SK-N-SH treated with all-trans-retinoic acid at 6 μM for 48 hours (cell line): Measurements from ENCODE around the gene GTF2E1.

Source experiments
- ATAC-seq: fragments of 200-7000 bp; cut with Tn5 transposase; 3 replicates; pipeline ENCODE4 v1.9.1; 2020; ENCODE audit warnings: mild to moderate bottlenecking, moderate library complexity
- ARNTL ChIP-seq: fragments of 450-650 bp; formaldehyde crosslinking; IDR thresholded peaks from 2 replicates; pipeline ENCODE4 v1.5.0; 2020; ENCODE audit warnings: low read depth, mild to moderate bottlenecking, moderate library complexity, borderline replicate concordance
- BACH2 ChIP-seq: fragments of 250-450 bp; sonication (Bioruptor Pico); IDR thresholded peaks from 2 replicates; pipeline ENCODE4 v1.9.0; 2021; ENCODE audit warnings: mild to moderate bottlenecking, borderline replicate concordance
- CSDC2 ChIP-seq: fragments of 250-450 bp; sonication (Bioruptor Pico); IDR thresholded peaks from 2 replicates; pipeline ENCODE4 v1.5.0; 2020; ENCODE audit warnings: mild to moderate bottlenecking, moderate library complexity
- ESRRG ChIP-seq: fragments of 250-450 bp; sonication (Bioruptor Pico); IDR thresholded peaks from 2 replicates; pipeline ENCODE4 v1.6.1; 2021; ENCODE audit warnings: mild to moderate bottlenecking
- ISL1 ChIP-seq: fragments of 250-450 bp; sonication (Bioruptor Pico); IDR thresholded peaks from 2 replicates; pipeline ENCODE4 v2.1.2; 2022; ENCODE audit warnings: mild to moderate bottlenecking, moderate library complexity
- OSR1 ChIP-seq: fragments of 250-450 bp; sonication (Bioruptor Pico); IDR thresholded peaks from 2 replicates; pipeline ENCODE4 v1.8.0; 2022; ENCODE audit warnings: moderate library complexity, mild to moderate bottlenecking, inconsistent platforms
- PPARA ChIP-seq: fragments of 250-450 bp; sonication (Bioruptor Pico); IDR thresholded peaks from 2 replicates; pipeline ENCODE4 v1.5.0; 2020; ENCODE audit warnings: mild to moderate bottlenecking, borderline replicate concordance
- RARB ChIP-seq: fragments of 250-450 bp; sonication (Bioruptor Pico); IDR thresholded peaks from 2 replicates; pipeline ENCODE4 v1.8.0; 2021; ENCODE audit warnings: mild to moderate bottlenecking, moderate library complexity
- SNAI2 ChIP-seq: fragments of 250-450 bp; sonication (Bioruptor Pico); IDR thresholded peaks from 2 replicates; pipeline ENCODE4 v1.5.0; 2020; ENCODE audit warnings: mild to moderate bottlenecking, moderate library complexity
- TCF4 ChIP-seq: fragments of 250-450 bp; sonication (Bioruptor Pico); IDR thresholded peaks from 2 replicates; pipeline ENCODE4 v1.8.0; 2021; ENCODE audit warnings: mild to moderate bottlenecking, moderate library complexity, borderline replicate concordance
- TOX ChIP-seq: fragments of 250-450 bp; sonication (Bioruptor Pico); IDR thresholded peaks from 2 replicates; pipeline ENCODE4 v1.8.0; 2021; ENCODE audit warnings: mild to moderate bottlenecking, moderate library complexity, borderline replicate concordance
- ZC3H10 ChIP-seq: fragments of 250-450 bp; sonication (Bioruptor Pico); IDR thresholded peaks from 2 replicates; pipeline ENCODE4 v1.5.1; 2021; ENCODE audit warnings: mild to moderate bottlenecking, moderate library complexity
- ZFP3 ChIP-seq: fragments of 250-450 bp; sonication (Bioruptor Pico); IDR thresholded peaks from 2 replicates; pipeline ENCODE4 v1.5.0; 2020; ENCODE audit warnings: mild to moderate bottlenecking, moderate library complexity
- ZFP30 ChIP-seq: fragments of 450-650 bp; formaldehyde crosslinking; IDR thresholded peaks from 2 replicates; pipeline ENCODE4 v1.5.0; 2022; ENCODE audit warnings: mild to moderate bottlenecking, moderate library complexity
- ZNF565 ChIP-seq: fragments of 450-650 bp; formaldehyde crosslinking; conservative IDR thresholded peaks from 2 replicates; pipeline ENCODE4 v1.5.0; 2020; ENCODE audit warnings: low read depth, mild to moderate bottlenecking, moderate library complexity
- ZNF8 ChIP-seq: fragments of 450-650 bp; formaldehyde crosslinking; IDR thresholded peaks from 2 replicates; pipeline ENCODE4 v1.5.0; 2020; ENCODE audit warnings: mild to moderate bottlenecking, moderate library complexity
- TF ChIP-seq, protein P1 (sequence below): fragments of 250-450 bp; sonication (Bioruptor Pico); IDR thresholded peaks from 2 replicates; pipeline ENCODE4 v1.5.0; 2020; ENCODE audit warnings: mild to moderate bottlenecking, moderate library complexity
- TF ChIP-seq, protein P2 (sequence below): fragments of 250-450 bp; sonication (Bioruptor Pico); IDR thresholded peaks from 2 replicates; pipeline ENCODE4 v1.8.0; 2021; ENCODE audit warnings: low read depth, mild to moderate bottlenecking, moderate library complexity, borderline replicate concordance
- TF ChIP-seq, protein P3 (sequence below): fragments of 250-450 bp; sonication (Bioruptor Pico); IDR thresholded peaks from 2 replicates; pipeline ENCODE4 v1.5.1; 2020; ENCODE audit warnings: low read depth, mild to moderate bottlenecking, moderate library complexity
- TF ChIP-seq, protein P4 (sequence below): fragments of 250-450 bp; sonication (Bioruptor Pico); IDR thresholded peaks from 2 replicates; pipeline ENCODE4 v1.8.0; 2020; ENCODE audit warnings: mild to moderate bottlenecking, moderate library complexity, borderline replicate concordance
- TF ChIP-seq, protein P5 (sequence below): fragments of 250-450 bp; sonication (Bioruptor Pico); IDR thresholded peaks from 2 replicates; pipeline ENCODE4 v1.5.1; 2021; ENCODE audit warnings: mild to moderate bottlenecking, moderate library complexity

Gene GTF2E1

GRCh38 chr3:120743556-120744195 lies 1.1 kb downstream of the GTF2E1 start:
- no peak for ATAC-seq
- TF ChIP-seq TCF4 (CRISPR knock-in tag) (no peak), ZNF8 (CRISPR knock-in tag) (no peak), ZC3H10 (CRISPR knock-in tag) (no peak), CSDC2 (no peak)
- TF ChIP-seq, protein P1, sequence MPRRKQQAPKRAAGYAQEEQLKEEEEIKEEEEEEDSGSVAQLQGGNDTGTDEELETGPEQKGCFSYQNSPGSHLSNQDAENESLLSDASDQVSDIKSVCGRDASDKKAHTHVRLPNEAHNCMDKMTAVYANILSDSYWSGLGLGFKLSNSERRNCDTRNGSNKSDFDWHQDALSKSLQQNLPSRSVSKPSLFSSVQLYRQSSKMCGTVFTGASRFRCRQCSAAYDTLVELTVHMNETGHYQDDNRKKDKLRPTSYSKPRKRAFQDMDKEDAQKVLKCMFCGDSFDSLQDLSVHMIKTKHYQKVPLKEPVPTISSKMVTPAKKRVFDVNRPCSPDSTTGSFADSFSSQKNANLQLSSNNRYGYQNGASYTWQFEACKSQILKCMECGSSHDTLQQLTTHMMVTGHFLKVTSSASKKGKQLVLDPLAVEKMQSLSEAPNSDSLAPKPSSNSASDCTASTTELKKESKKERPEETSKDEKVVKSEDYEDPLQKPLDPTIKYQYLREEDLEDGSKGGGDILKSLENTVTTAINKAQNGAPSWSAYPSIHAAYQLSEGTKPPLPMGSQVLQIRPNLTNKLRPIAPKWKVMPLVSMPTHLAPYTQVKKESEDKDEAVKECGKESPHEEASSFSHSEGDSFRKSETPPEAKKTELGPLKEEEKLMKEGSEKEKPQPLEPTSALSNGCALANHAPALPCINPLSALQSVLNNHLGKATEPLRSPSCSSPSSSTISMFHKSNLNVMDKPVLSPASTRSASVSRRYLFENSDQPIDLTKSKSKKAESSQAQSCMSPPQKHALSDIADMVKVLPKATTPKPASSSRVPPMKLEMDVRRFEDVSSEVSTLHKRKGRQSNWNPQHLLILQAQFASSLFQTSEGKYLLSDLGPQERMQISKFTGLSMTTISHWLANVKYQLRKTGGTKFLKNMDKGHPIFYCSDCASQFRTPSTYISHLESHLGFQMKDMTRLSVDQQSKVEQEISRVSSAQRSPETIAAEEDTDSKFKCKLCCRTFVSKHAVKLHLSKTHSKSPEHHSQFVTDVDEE, result no peak

DNA sequence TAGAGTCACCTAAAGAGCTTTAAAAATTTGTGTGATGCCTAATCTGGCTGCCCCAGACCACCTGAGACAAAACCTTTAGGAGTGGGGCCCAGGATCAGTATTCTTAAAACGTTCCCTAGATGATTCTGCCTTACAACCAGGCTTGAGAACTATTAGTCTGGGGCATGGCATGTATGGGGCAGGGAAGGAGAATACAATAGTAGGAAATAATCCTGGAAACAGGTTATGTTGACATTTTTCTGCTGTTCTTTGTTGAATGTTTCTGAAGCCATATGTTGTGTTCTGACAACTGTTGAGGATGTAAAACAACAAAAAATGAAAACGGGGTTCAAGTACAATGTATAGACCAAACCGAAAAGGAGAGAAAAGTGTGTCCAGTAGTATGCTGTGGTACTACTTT lies 2.9 kb downstream of the GTF2E1 start:
- no peak for ATAC-seq

DNA sequence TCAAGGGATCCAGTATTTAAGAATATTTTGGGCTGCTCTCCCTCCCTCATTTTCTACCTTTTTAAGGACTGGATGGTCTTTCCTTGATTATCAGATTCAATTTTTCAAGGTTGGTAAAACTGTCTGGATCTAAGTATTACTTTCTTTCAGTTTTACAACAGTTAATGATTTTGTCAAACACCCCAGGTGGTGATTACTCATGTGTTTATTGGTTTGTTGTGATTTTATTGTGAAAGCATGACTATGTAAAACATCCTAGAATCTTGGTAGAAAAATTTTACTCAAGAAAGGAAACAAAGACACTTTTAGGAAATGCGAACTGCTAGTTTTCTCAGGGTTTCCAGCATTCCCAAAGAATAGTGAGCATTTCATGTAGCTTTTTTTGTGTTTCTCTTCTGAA lies 7.3 kb downstream of the GTF2E1 start:
- TF ChIP-seq, protein P2, sequence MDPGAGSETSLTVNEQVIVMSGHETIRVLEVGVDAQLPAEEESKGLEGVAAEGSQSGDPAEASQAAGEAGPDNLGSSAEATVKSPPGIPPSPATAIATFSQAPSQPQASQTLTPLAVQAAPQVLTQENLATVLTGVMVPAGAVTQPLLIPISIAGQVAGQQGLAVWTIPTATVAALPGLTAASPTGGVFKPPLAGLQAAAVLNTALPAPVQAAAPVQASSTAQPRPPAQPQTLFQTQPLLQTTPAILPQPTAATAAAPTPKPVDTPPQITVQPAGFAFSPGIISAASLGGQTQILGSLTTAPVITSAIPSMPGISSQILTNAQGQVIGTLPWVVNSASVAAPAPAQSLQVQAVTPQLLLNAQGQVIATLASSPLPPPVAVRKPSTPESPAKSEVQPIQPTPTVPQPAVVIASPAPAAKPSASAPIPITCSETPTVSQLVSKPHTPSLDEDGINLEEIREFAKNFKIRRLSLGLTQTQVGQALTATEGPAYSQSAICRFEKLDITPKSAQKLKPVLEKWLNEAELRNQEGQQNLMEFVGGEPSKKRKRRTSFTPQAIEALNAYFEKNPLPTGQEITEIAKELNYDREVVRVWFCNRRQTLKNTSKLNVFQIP, result no peak
- no peak for TF ChIP-seq TOX (CRISPR knock-in tag)
- no peak for TF ChIP-seq CSDC2
- no peak for TF ChIP-seq ZNF565 (CRISPR knock-in tag)
- TF ChIP-seq ZFP30 (CRISPR knock-in tag), result no peak
- no peak for ATAC-seq

More for the DNA sequence above, 2.9 kb downstream of the GTF2E1 start:
- TF ChIP-seq CSDC2, result no peak
- TF ChIP-seq ESRRG, result no peak

- ATAC-seq, result no peak
- TF ChIP-seq, protein P3, sequence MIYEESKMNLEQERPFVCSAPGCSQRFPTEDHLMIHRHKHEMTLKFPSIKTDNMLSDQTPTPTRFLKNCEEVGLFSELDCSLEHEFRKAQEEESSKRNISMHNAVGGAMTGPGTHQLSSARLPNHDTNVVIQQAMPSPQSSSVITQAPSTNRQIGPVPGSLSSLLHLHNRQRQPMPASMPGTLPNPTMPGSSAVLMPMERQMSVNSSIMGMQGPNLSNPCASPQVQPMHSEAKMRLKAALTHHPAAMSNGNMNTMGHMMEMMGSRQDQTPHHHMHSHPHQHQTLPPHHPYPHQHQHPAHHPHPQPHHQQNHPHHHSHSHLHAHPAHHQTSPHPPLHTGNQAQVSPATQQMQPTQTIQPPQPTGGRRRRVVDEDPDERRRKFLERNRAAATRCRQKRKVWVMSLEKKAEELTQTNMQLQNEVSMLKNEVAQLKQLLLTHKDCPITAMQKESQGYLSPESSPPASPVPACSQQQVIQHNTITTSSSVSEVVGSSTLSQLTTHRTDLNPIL (CRISPR knock-in tag), result no peak
- no peak for TF ChIP-seq ESRRG
- no peak for TF ChIP-seq ZC3H10 (CRISPR knock-in tag)
- no peak for TF ChIP-seq PPARA
- no peak for TF ChIP-seq BACH2 (CRISPR knock-in tag)
- TF ChIP-seq, protein P4, sequence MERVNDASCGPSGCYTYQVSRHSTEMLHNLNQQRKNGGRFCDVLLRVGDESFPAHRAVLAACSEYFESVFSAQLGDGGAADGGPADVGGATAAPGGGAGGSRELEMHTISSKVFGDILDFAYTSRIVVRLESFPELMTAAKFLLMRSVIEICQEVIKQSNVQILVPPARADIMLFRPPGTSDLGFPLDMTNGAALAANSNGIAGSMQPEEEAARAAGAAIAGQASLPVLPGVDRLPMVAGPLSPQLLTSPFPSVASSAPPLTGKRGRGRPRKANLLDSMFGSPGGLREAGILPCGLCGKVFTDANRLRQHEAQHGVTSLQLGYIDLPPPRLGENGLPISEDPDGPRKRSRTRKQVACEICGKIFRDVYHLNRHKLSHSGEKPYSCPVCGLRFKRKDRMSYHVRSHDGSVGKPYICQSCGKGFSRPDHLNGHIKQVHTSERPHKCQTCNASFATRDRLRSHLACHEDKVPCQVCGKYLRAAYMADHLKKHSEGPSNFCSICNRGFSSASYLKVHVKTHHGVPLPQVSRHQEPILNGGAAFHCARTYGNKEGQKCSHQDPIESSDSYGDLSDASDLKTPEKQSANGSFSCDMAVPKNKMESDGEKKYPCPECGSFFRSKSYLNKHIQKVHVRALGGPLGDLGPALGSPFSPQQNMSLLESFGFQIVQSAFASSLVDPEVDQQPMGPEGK (CRISPR knock-in tag), result no peak
- TF ChIP-seq TCF4 (CRISPR knock-in tag), result no peak
- no peak for TF ChIP-seq RARB (CRISPR knock-in tag)
- TF ChIP-seq OSR1 (CRISPR knock-in tag), result no peak
- no peak for TF ChIP-seq TOX (CRISPR knock-in tag)
- TF ChIP-seq, protein P5, sequence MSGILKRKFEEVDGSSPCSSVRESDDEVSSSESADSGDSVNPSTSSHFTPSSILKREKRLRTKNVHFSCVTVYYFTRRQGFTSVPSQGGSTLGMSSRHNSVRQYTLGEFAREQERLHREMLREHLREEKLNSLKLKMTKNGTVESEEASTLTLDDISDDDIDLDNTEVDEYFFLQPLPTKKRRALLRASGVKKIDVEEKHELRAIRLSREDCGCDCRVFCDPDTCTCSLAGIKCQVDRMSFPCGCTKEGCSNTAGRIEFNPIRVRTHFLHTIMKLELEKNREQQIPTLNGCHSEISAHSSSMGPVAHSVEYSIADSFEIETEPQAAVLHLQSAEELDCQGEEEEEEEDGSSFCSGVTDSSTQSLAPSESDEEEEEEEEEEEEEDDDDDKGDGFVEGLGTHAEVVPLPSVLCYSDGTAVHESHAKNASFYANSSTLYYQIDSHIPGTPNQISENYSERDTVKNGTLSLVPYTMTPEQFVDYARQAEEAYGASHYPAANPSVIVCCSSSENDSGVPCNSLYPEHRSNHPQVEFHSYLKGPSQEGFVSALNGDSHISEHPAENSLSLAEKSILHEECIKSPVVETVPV (CRISPR knock-in tag), result no peak
- TF ChIP-seq, protein P1, result no peak
- TF ChIP-seq ZNF8 (CRISPR knock-in tag), result no peak
- no peak for TF ChIP-seq SNAI2 (CRISPR knock-in tag)
- TF ChIP-seq CSDC2, result no peak
- TF ChIP-seq ZNF565 (CRISPR knock-in tag), result no peak
- no peak for TF ChIP-seq ARNTL (CRISPR knock-in tag)
- no peak for TF ChIP-seq ZFP3
- TF ChIP-seq ISL1 (CRISPR knock-in tag), result no peak
- no peak for TF ChIP-seq ZFP30 (CRISPR knock-in tag)
- TF ChIP-seq, all 23 proteins: peak for 0
Observed at GRCh38 chr3:120752230-120752629, 9.7 kb downstream of the GTF2E1 start.
